SK-N-SH treated with all-trans-retinoic acid at 6 μM for 48 hours (cell line): Measurements from ENCODE around the gene TIMELESS.

Source experiments
- ATAC-seq: fragments of 200-7000 bp; cut with Tn5 transposase; 3 replicates; pipeline ENCODE4 v1.9.1; 2020; ENCODE audit warnings: mild to moderate bottlenecking, moderate library complexity
- ARNTL ChIP-seq: fragments of 450-650 bp; formaldehyde crosslinking; IDR thresholded peaks from 2 replicates; pipeline ENCODE4 v1.5.0; 2020; ENCODE audit warnings: low read depth, mild to moderate bottlenecking, moderate library complexity, borderline replicate concordance
- CSDC2 ChIP-seq: fragments of 250-450 bp; sonication (Bioruptor Pico); IDR thresholded peaks from 2 replicates; pipeline ENCODE4 v1.5.0; 2020; ENCODE audit warnings: mild to moderate bottlenecking, moderate library complexity
- ESRRG ChIP-seq: fragments of 250-450 bp; sonication (Bioruptor Pico); IDR thresholded peaks from 2 replicates; pipeline ENCODE4 v1.6.1; 2021; ENCODE audit warnings: mild to moderate bottlenecking
- GLIS3 ChIP-seq: fragments of 250-450 bp; sonication (Bioruptor Pico); IDR thresholded peaks from 2 replicates; pipeline ENCODE4 v1.5.0; 2020; ENCODE audit warnings: mild to moderate bottlenecking, moderate library complexity
- ISL1 ChIP-seq: fragments of 250-450 bp; sonication (Bioruptor Pico); IDR thresholded peaks from 2 replicates; pipeline ENCODE4 v2.1.2; 2022; ENCODE audit warnings: mild to moderate bottlenecking, moderate library complexity
- OSR1 ChIP-seq: fragments of 250-450 bp; sonication (Bioruptor Pico); IDR thresholded peaks from 2 replicates; pipeline ENCODE4 v1.8.0; 2022; ENCODE audit warnings: moderate library complexity, mild to moderate bottlenecking, inconsistent platforms
- PPARA ChIP-seq: fragments of 250-450 bp; sonication (Bioruptor Pico); IDR thresholded peaks from 2 replicates; pipeline ENCODE4 v1.5.0; 2020; ENCODE audit warnings: mild to moderate bottlenecking, borderline replicate concordance
- RARB ChIP-seq: fragments of 250-450 bp; sonication (Bioruptor Pico); IDR thresholded peaks from 2 replicates; pipeline ENCODE4 v1.8.0; 2021; ENCODE audit warnings: mild to moderate bottlenecking, moderate library complexity
- SNAI2 ChIP-seq: fragments of 250-450 bp; sonication (Bioruptor Pico); IDR thresholded peaks from 2 replicates; pipeline ENCODE4 v1.5.0; 2020; ENCODE audit warnings: mild to moderate bottlenecking, moderate library complexity
- TCF4 ChIP-seq: fragments of 250-450 bp; sonication (Bioruptor Pico); IDR thresholded peaks from 2 replicates; pipeline ENCODE4 v1.8.0; 2021; ENCODE audit warnings: mild to moderate bottlenecking, moderate library complexity, borderline replicate concordance
- TOX ChIP-seq: fragments of 250-450 bp; sonication (Bioruptor Pico); IDR thresholded peaks from 2 replicates; pipeline ENCODE4 v1.8.0; 2021; ENCODE audit warnings: mild to moderate bottlenecking, moderate library complexity, borderline replicate concordance
- ZFP3 ChIP-seq: fragments of 250-450 bp; sonication (Bioruptor Pico); IDR thresholded peaks from 2 replicates; pipeline ENCODE4 v1.5.0; 2020; ENCODE audit warnings: mild to moderate bottlenecking, moderate library complexity
- ZFP30 ChIP-seq: fragments of 450-650 bp; formaldehyde crosslinking; IDR thresholded peaks from 2 replicates; pipeline ENCODE4 v1.5.0; 2022; ENCODE audit warnings: mild to moderate bottlenecking, moderate library complexity
- ZNF565 ChIP-seq: fragments of 450-650 bp; formaldehyde crosslinking; conservative IDR thresholded peaks from 2 replicates; pipeline ENCODE4 v1.5.0; 2020; ENCODE audit warnings: low read depth, mild to moderate bottlenecking, moderate library complexity
- ZNF70 ChIP-seq: fragments of 450-650 bp; formaldehyde crosslinking; IDR thresholded peaks from 2 replicates; pipeline ENCODE4 v1.5.0; 2020; ENCODE audit warnings: mild to moderate bottlenecking, moderate library complexity
- TF ChIP-seq, protein P1 (sequence below): fragments of 250-450 bp; sonication (Bioruptor Pico); IDR thresholded peaks from 2 replicates; pipeline ENCODE4 v1.8.0; 2020; ENCODE audit warnings: mild to moderate bottlenecking, moderate library complexity, borderline replicate concordance
- TF ChIP-seq, protein P2 (sequence below): fragments of 250-450 bp; sonication (Bioruptor Pico); IDR thresholded peaks from 2 replicates; pipeline ENCODE4 v1.8.0; 2021; ENCODE audit warnings: low read depth, mild to moderate bottlenecking, moderate library complexity, borderline replicate concordance
- TF ChIP-seq, protein P3 (sequence below): fragments of 250-450 bp; sonication (Bioruptor Pico); IDR thresholded peaks from 2 replicates; pipeline ENCODE4 v1.5.1; 2021; ENCODE audit warnings: mild to moderate bottlenecking, moderate library complexity
- TF ChIP-seq, protein P4 (sequence below): fragments of 250-450 bp; sonication (Bioruptor Pico); IDR thresholded peaks from 2 replicates; pipeline ENCODE4 v1.5.0; 2020; ENCODE audit warnings: mild to moderate bottlenecking, moderate library complexity

The TIMELESS gene

DNA sequence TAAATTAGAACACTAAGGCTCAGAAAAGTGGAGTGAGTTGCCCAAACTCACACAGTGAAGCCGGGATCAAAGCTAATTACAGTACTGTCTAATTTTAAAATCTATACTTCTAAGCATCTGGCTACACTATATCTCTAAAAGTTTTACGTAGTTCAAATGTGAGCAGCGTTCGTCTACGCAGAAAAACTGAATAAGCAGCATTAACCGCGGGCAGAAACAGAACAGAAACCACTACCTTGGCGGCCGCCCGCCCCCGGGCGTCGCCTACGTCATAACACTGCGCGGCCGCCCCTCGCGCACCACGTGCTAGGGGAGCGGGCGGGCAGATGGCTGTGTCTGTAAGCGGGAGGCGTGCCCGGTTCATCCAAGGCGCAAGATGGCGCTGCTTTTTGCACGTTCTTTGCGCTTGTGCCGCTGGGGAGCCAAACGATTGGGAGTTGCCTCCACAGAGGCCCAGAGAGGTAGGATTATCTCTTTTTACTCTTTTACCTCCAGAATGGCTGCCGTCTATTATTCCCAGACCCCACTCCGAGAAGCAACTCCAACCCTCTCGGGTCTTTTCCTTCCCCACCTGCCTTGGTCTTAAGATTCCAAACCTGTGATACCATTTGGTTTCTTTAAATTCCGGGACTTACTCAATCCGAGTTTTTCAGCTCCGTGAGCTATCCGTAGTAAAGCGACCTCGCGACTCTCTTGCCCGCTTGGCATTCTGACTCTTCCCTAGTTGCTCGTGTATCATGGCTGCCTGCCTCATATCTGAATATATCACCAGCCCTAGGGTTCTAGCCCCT, 19.2 kb upstream of the TIMELESS start, which contains the start of gene SPRYD4:
Gene SPRYD4, plus strand, starts transcription at position 363 of the 791 bp plus-strand sequence. Its CDS starts 14 bp downstream, at position 377.
- TF ChIP-seq SNAI2 (CRISPR knock-in tag) = no peak
- no peak for TF ChIP-seq TOX (CRISPR knock-in tag)
- TF ChIP-seq ISL1 (CRISPR knock-in tag) = no peak
- no peak for TF ChIP-seq ZFP3 (CRISPR knock-in tag)
- TF ChIP-seq PPARA (CRISPR knock-in tag) = no peak
- TF ChIP-seq, protein P1, sequence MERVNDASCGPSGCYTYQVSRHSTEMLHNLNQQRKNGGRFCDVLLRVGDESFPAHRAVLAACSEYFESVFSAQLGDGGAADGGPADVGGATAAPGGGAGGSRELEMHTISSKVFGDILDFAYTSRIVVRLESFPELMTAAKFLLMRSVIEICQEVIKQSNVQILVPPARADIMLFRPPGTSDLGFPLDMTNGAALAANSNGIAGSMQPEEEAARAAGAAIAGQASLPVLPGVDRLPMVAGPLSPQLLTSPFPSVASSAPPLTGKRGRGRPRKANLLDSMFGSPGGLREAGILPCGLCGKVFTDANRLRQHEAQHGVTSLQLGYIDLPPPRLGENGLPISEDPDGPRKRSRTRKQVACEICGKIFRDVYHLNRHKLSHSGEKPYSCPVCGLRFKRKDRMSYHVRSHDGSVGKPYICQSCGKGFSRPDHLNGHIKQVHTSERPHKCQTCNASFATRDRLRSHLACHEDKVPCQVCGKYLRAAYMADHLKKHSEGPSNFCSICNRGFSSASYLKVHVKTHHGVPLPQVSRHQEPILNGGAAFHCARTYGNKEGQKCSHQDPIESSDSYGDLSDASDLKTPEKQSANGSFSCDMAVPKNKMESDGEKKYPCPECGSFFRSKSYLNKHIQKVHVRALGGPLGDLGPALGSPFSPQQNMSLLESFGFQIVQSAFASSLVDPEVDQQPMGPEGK = no peak
- TF ChIP-seq, protein P2, sequence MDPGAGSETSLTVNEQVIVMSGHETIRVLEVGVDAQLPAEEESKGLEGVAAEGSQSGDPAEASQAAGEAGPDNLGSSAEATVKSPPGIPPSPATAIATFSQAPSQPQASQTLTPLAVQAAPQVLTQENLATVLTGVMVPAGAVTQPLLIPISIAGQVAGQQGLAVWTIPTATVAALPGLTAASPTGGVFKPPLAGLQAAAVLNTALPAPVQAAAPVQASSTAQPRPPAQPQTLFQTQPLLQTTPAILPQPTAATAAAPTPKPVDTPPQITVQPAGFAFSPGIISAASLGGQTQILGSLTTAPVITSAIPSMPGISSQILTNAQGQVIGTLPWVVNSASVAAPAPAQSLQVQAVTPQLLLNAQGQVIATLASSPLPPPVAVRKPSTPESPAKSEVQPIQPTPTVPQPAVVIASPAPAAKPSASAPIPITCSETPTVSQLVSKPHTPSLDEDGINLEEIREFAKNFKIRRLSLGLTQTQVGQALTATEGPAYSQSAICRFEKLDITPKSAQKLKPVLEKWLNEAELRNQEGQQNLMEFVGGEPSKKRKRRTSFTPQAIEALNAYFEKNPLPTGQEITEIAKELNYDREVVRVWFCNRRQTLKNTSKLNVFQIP (CRISPR knock-in tag) = no peak
- no peak for TF ChIP-seq CSDC2 (CRISPR knock-in tag)
- TF ChIP-seq ZNF565 (CRISPR knock-in tag) = no peak
- no peak for TF ChIP-seq GLIS3 (CRISPR knock-in tag)
- no peak for TF ChIP-seq RARB (CRISPR knock-in tag)
- TF ChIP-seq ZNF70 (CRISPR knock-in tag) = no peak
- no peak; the same call in 1 of the 2 replicates for TF ChIP-seq TCF4 (CRISPR knock-in tag)
- TF ChIP-seq, protein P3, sequence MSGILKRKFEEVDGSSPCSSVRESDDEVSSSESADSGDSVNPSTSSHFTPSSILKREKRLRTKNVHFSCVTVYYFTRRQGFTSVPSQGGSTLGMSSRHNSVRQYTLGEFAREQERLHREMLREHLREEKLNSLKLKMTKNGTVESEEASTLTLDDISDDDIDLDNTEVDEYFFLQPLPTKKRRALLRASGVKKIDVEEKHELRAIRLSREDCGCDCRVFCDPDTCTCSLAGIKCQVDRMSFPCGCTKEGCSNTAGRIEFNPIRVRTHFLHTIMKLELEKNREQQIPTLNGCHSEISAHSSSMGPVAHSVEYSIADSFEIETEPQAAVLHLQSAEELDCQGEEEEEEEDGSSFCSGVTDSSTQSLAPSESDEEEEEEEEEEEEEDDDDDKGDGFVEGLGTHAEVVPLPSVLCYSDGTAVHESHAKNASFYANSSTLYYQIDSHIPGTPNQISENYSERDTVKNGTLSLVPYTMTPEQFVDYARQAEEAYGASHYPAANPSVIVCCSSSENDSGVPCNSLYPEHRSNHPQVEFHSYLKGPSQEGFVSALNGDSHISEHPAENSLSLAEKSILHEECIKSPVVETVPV = no peak
- TF ChIP-seq ESRRG (CRISPR knock-in tag) = no peak
- TF ChIP-seq, protein P4, sequence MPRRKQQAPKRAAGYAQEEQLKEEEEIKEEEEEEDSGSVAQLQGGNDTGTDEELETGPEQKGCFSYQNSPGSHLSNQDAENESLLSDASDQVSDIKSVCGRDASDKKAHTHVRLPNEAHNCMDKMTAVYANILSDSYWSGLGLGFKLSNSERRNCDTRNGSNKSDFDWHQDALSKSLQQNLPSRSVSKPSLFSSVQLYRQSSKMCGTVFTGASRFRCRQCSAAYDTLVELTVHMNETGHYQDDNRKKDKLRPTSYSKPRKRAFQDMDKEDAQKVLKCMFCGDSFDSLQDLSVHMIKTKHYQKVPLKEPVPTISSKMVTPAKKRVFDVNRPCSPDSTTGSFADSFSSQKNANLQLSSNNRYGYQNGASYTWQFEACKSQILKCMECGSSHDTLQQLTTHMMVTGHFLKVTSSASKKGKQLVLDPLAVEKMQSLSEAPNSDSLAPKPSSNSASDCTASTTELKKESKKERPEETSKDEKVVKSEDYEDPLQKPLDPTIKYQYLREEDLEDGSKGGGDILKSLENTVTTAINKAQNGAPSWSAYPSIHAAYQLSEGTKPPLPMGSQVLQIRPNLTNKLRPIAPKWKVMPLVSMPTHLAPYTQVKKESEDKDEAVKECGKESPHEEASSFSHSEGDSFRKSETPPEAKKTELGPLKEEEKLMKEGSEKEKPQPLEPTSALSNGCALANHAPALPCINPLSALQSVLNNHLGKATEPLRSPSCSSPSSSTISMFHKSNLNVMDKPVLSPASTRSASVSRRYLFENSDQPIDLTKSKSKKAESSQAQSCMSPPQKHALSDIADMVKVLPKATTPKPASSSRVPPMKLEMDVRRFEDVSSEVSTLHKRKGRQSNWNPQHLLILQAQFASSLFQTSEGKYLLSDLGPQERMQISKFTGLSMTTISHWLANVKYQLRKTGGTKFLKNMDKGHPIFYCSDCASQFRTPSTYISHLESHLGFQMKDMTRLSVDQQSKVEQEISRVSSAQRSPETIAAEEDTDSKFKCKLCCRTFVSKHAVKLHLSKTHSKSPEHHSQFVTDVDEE (CRISPR knock-in tag) = no peak
- ATAC-seq = peak; percentile 94

DNA sequence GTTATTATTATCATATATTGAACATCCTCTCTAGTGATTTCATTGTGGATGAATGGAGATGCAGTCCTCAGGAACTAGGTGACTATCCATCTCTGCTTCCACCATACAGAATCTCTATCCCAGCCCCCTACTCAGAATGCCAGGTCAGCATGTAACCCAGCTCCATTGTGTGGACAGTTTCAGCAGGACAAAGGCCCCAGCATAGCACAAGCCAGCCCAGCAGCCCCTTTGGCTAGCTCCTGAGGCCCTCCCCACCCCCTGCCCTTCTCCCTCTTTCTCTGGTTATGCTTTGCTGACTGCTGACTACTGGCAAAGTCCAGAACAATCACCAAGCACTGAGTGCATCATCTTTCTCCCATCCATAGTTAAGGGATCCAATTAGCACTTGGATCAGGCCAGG, 13.3 kb upstream of the TIMELESS start:
- no peak for TF ChIP-seq TOX (CRISPR knock-in tag)
- no peak for TF ChIP-seq ZFP30
- TF ChIP-seq, protein P3 = no peak
- TF ChIP-seq RARB (CRISPR knock-in tag) = no peak
- no peak for TF ChIP-seq SNAI2 (CRISPR knock-in tag)
- no peak for ATAC-seq

DNA sequence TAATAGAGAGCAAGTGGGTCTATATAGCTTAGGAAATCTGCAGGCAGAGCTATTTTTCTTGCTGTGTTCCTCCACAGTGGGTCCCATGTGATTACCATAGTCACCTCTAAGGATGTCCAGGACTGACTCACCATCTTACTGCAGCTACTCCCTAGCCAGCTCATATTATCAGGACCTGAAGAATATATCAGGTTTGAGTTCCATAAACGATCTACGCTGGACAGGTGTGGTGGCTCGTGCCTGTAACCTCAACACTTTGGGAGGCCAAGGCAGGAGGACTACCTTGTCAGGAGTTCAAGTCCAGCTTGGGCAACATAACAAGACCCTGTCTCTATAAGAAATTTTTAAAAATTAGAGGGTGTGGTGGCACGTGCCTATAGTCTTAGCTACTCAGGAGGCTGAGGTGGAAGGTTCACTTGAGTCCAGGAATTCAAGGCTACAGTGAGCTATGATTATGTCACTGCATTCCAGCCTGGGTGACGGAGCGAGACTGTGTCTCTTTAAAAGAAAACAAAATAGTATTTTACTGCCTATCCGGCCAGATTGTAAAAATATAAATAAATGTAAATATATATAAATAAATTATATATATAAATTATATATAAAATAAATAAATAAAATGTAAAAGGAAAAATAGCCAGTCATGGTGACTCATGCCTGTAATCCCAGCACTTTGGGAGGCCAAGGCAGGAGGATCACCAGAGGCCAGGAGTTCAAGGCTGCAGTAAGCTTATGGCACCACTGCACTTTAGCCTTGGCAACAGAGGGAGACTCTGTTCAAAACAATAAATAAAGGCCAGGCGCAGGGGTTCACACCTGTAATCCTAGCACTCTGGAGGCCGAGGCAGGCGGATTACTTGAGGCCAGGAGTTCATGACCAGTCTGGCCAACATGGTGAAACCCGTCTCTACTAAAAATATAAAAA, 12.3 kb upstream of the TIMELESS start:
- ATAC-seq = no peak; the same call in 2 of the 3 replicates
- TF ChIP-seq ISL1 (CRISPR knock-in tag) (no peak), ZFP30 (no peak), PPARA (CRISPR knock-in tag) (no peak), SNAI2 (CRISPR knock-in tag) (no peak), ARNTL (CRISPR knock-in tag) (no peak), OSR1 (CRISPR knock-in tag) (no peak), ZNF565 (CRISPR knock-in tag) (no peak)
- TF ChIP-seq, protein P4 (CRISPR knock-in tag) = no peak
- TF ChIP-seq, protein P2 (CRISPR knock-in tag) = no peak
